DOHH2 (cell line): ENCODE results near the gene PIKFYVE.

Source experiments
- H3F3A ChIP-seq: fragments of 200-600 bp; sonication (generic), shearing (Covaris generic); 2 replicates; pipeline ENCODE4 v1.6.0; 2016; ENCODE audit warnings: antibody characterized with exemption, mild to moderate bottlenecking; ENCODE audit not compliant: control insufficient read depth, insufficient read depth
- H3K27ac ChIP-seq: fragments of 200-600 bp; sonication (generic); 2 replicates; pipeline ENCODE4 v1.5.1; 2014; ENCODE audit warnings: low read depth, mild to moderate bottlenecking, low read length, moderate library complexity
- H3K27me3 ChIP-seq: fragments of 200-600 bp; sonication (generic); 2 replicates; pipeline ENCODE4 v1.6.1; 2014; ENCODE audit warnings: mild to moderate bottlenecking, low read length, mixed read lengths; ENCODE audit not compliant: control insufficient read depth
- H3K36me3 ChIP-seq: fragments of 200-600 bp; sonication (generic); 2 replicates; pipeline ENCODE4 v1.6.1; 2014; ENCODE audit warnings: mild to moderate bottlenecking, low read length, moderate library complexity, mixed read lengths; ENCODE audit not compliant: control insufficient read depth
- H3K4me1 ChIP-seq: fragments of 200-600 bp; sonication (generic); 2 replicates; pipeline ENCODE4 v1.6.1; 2014; ENCODE audit warnings: mild to moderate bottlenecking, low read length, mixed read lengths; ENCODE audit not compliant: control insufficient read depth
- H3K4me2 ChIP-seq: fragments of 200-600 bp; sonication (generic); 2 replicates; pipeline ENCODE4 v1.6.0; 2014; ENCODE audit warnings: mild to moderate bottlenecking, low read length, moderate library complexity
- H3K4me3 ChIP-seq: fragments of 200-600 bp; sonication (generic); 2 replicates; pipeline ENCODE4 v1.5.1; 2014; ENCODE audit warnings: mild to moderate bottlenecking, low read length, mixed read lengths
- H3K79me2 ChIP-seq: fragments of 200-600 bp; sonication (generic); 2 replicates; pipeline ENCODE4 v1.6.1; 2014; ENCODE audit warnings: mild to moderate bottlenecking, low read length, mixed read lengths; ENCODE audit not compliant: control insufficient read depth
- H3K9me2 ChIP-seq: fragments of 200-600 bp; sonication (generic); replicated peaks from 2 replicates; pipeline ENCODE4 v1.6.1; 2014; ENCODE audit warnings: mild to moderate bottlenecking, low read length, mixed read lengths; ENCODE audit not compliant: control insufficient read depth
- H3K9me3 ChIP-seq: fragments of 200-600 bp; sonication (generic); 2 replicates; pipeline ENCODE4 v1.6.1; 2014; ENCODE audit warnings: antibody characterized with exemption, low read length, mixed read lengths; ENCODE audit not compliant: control insufficient read depth, insufficient read depth
- H4K20me1 ChIP-seq: fragments of 200-600 bp; sonication (generic); 2 replicates; pipeline ENCODE4 v1.6.0; 2014; ENCODE audit warnings: low read depth, mild to moderate bottlenecking, antibody characterized with exemption, low read length, moderate library complexity; ENCODE audit not compliant: control insufficient read depth, insufficient read depth
- EZH2phosphoT487 ChIP-seq: fragments of 200-600 bp; sonication (generic); IDR thresholded peaks from 2 replicates; pipeline ENCODE4 v1.6.1; 2017; ENCODE audit warnings: borderline replicate concordance, mild to moderate bottlenecking, antibody characterized with exemption, low read length, moderate library complexity, mixed read lengths
- TF ChIP-seq, protein P1 (sequence below): fragments of 200-600 bp; sonication (generic); IDR thresholded peaks from one replicate; pipeline ENCODE4 v1.5.1; 2014; ENCODE audit warnings: antibody characterized with exemption, mild to moderate bottlenecking, low read depth, low read length; ENCODE audit not compliant: poor library complexity, severe bottlenecking

The PIKFYVE gene

DNA sequence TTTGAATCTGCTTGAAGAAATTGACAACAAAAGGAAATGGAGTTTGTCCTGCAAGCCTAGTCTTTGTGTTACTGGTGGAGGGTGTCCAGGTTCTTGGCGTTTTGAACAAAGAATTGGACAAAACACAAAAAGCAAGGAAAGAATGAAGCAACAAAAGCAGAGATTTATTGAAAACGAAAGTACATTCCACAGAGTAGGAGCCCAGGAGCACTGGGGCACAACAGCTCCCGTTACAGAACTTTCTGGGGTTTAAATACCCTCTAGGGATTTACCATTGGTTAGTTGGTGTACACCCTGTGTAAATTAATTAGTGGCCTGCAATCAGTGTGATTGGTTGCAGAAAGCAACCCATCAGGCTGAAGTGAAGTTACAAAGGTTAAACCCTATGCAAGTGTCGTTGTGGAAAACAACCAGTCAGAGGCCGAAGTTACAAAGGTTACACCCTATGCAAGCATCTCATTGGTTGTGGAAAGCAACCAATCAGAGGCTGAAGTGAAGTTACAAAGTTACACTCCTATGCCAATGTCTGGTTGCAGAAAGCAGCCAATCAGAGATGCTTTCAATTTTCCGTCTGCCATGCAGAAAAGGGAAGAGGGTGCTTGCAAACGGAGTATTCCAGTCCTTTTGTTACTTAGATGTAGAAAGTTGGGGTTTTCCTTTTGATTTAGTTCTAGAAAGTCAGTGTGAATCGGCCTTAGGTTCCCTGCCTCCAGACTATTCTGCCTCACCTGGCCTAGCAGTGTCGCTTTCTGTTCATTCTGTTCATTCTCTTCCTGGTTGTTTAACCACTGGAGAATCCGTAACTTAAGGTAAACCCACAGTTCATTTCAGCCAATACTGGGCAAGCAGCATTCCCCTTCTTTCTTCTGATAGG lies 92.9 kb downstream of the PIKFYVE start:
- Histone ChIP-seq H3K27ac (no peak overlapping the region), H3K79me2 (no peaks in the 10 kb centered on the region)

DNA sequence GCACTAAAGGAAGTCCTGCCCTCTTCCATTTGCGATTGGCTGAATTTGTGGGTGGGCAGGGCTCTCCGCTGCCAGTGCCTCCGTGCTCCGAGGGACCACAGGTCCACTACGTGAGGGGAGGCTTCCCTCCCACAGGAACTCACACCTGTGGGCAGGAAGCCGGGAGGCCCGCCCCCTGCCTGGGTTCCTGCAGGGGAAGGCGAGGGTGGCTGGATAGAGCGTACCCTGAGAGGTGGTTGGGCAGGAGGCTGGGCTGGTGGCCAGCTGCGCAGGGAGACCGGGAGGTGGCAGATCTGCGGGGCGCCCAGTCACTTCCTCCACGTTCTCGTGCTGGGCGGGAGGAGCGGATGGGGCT lies 93.6 kb downstream of the PIKFYVE start:
- H3K79me2 ChIP-seq = no peaks in the 10 kb centered on the region
- H3K4me2 ChIP-seq = no peak overlapping the region
- no peaks in the 10 kb centered on the region for H3F3A ChIP-seq
- H3K36me3 ChIP-seq = peaks cover 24% of the 10 kb centered on the region
- H3K9me3 ChIP-seq = no peaks in the 10 kb centered on the region
- H3K4me1 ChIP-seq = no peaks in the 10 kb centered on the region
- H3K27ac ChIP-seq = no peak overlapping the region
- no peak overlapping the region for H3K4me3 ChIP-seq
- H3K9me2 ChIP-seq = no peaks in the 10 kb centered on the region
- H3K27me3 ChIP-seq = no peaks in the 10 kb centered on the region
- TF ChIP-seq, protein P1, sequence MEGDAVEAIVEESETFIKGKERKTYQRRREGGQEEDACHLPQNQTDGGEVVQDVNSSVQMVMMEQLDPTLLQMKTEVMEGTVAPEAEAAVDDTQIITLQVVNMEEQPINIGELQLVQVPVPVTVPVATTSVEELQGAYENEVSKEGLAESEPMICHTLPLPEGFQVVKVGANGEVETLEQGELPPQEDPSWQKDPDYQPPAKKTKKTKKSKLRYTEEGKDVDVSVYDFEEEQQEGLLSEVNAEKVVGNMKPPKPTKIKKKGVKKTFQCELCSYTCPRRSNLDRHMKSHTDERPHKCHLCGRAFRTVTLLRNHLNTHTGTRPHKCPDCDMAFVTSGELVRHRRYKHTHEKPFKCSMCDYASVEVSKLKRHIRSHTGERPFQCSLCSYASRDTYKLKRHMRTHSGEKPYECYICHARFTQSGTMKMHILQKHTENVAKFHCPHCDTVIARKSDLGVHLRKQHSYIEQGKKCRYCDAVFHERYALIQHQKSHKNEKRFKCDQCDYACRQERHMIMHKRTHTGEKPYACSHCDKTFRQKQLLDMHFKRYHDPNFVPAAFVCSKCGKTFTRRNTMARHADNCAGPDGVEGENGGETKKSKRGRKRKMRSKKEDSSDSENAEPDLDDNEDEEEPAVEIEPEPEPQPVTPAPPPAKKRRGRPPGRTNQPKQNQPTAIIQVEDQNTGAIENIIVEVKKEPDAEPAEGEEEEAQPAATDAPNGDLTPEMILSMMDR = no peak
- no peak for TF ChIP-seq EZH2phosphoT487
- no peaks in the 10 kb centered on the region for H4K20me1 ChIP-seq

More for the DNA sequence above, 92.9 kb downstream of the PIKFYVE start:
- H3K36me3 ChIP-seq = peaks cover 30% of the 10 kb centered on the region
- no peaks in the 10 kb centered on the region for H3K27me3 ChIP-seq
- H3K4me3 ChIP-seq = no peak overlapping the region
- no peak overlapping the region for H3K4me2 ChIP-seq
- H4K20me1 ChIP-seq = no peaks in the 10 kb centered on the region
- no peaks in the 10 kb centered on the region for H3K4me1 ChIP-seq
- no peaks in the 10 kb centered on the region for H3K9me2 ChIP-seq
- no peaks in the 10 kb centered on the region for H3F3A ChIP-seq
- no peaks in the 10 kb centered on the region for H3K9me3 ChIP-seq
- TF ChIP-seq, protein P1 = no peak
- TF ChIP-seq EZH2phosphoT487 = no peak

DNA sequence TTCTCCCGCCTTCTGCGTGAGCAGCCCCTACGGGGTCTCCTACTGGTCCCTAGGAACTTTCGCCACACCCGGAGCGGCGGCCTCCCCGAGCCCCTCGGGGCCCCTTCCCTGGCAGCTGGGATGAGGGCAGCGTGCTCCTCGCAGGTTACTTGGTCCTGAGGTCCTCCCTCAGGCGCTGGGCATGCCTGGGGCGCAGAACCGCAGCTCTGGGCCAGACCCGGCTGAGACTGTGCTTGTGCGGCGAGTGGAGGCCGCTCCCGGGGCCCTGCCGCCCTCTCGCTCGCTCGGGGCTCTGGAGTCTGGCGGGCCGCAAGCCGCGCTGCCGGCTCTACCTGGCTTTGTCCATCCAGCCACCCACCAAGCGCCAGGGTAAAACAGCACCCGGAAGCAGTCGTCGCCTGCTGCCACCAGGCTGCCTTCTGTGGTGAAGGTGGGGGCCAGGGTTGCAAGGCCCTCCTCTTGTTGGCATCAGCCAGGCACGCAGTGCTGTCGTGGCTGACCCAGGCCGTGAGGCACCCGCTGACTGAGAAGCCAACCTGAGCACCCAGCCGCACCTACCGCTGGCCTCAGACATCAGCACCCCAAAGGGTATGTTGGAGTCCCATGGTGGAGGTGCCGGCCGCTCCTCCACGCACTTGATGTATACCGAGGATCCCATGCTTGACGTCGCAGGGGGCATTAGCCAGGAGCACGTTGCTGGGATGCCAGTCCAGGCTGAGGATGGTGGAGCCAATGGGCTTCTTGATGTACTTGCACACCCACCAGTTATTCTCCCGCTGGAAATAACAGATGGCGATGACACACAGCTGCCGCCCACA lies 94.4 kb downstream of the PIKFYVE start:
- Histone ChIP-seq H4K20me1 (no peaks in the 10 kb centered on the region), H3K36me3 (peaks cover 15% of the 10 kb centered on the region), H3F3A (no peaks in the 10 kb centered on the region), H3K9me2 (no peaks in the 10 kb centered on the region), H3K4me3 (no peak overlapping the region), H3K27me3 (no peaks in the 10 kb centered on the region), H3K9me3 (peaks cover 4% of the 10 kb centered on the region), H3K4me2 (no peak overlapping the region), H3K27ac (no peak overlapping the region), H3K4me1 (no peaks in the 10 kb centered on the region), H3K79me2 (no peaks in the 10 kb centered on the region)
- TF ChIP-seq EZH2phosphoT487 = no peak
- TF ChIP-seq, protein P1 = no peak
